Osteocyte (in vitro differentiated cells): Measurements from ENCODE around the gene PKNOX2. TPM values are rescaled to one million over a fixed set of nuclear protein-coding genes. Genes with fewer than 3 reads are reported as not detected.

Experiments used
- DNase-seq: peaks from one replicate; pipeline ENCODE4 v3.0.0; 2021; ENCODE audit warnings: mixed read lengths; ENCODE audit not compliant: unreplicated experiment; ENCODE audit errors: extremely low spot score
- H3K27ac Mint-ChIP-seq: one replicate; pipeline ENCODE4 v1.8.0; 2021; ENCODE audit warnings: mild to moderate bottlenecking, mixed read lengths; ENCODE audit not compliant: unreplicated experiment
- H3K27me3 Mint-ChIP-seq: one replicate; pipeline ENCODE4 v1.8.0; 2021; ENCODE audit warnings: mixed read lengths; ENCODE audit not compliant: unreplicated experiment
- H3K36me3 Mint-ChIP-seq: one replicate; pipeline ENCODE4 v1.8.0; 2021; ENCODE audit warnings: mixed read lengths; ENCODE audit not compliant: unreplicated experiment
- H3K4me1 Mint-ChIP-seq: one replicate; pipeline ENCODE4 v1.8.0; 2021; ENCODE audit warnings: mixed read lengths; ENCODE audit not compliant: unreplicated experiment
- H3K4me3 Mint-ChIP-seq: one replicate; pipeline ENCODE4 v1.8.0; 2021; ENCODE audit warnings: mild to moderate bottlenecking, moderate library complexity, mixed read lengths; ENCODE audit not compliant: unreplicated experiment
- H3K9me3 Mint-ChIP-seq: one replicate; pipeline ENCODE4 v1.8.0; 2021; ENCODE audit warnings: mixed read lengths; ENCODE audit not compliant: unreplicated experiment
- total RNA-seq: library from RNA; stranded (reverse); gene quantifications from 2 replicates; pipeline ENCODE4 v1.2.1, GENCODE V29; 2021
- TF ChIP-seq, protein P1 (sequence below): fragments of 200-600 bp; sonication (generic); IDR thresholded peaks from 2 replicates; pipeline ENCODE4 v1.5.0; 2021; ENCODE audit warnings: antibody characterized with exemption, mild to moderate bottlenecking, moderate library complexity

PKNOX2 gene
- total RNA-seq, 1 donor from 2014 or later: 89.3 TPM

DNA sequence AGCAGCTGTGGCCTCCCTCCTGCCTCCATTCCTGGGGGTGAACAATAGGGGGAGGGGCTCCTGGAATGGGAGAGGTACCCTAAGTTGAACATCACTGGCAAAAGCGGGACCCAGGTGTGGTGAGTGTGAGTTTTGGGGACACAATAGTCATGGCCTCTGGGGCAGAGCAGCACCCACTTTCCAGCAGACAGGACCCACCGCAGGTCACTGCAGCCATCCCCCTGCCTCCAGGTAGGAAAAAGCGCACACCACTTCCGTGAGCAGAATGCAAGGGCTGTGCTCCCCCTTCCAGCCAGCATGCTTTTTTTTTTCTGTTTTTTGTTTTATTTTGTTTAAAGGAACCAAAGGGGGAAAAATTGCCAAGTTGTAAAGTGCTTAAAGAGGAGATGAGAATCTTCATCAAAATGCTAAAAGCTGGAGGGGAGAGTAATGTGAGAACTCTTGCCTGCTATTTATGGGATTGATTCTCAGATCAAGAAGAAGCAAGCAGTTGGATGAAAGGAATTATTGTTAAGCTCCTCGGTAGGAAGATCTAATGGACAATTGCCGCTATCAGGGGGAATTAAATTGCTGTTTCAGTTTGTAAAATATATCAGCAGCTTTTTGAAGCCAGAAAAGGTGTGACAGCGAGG is 178.7 kb downstream of the PKNOX2 start:
- H3K9me3 Mint-ChIP-seq: no peaks in the 10 kb centered on the region

DNA sequence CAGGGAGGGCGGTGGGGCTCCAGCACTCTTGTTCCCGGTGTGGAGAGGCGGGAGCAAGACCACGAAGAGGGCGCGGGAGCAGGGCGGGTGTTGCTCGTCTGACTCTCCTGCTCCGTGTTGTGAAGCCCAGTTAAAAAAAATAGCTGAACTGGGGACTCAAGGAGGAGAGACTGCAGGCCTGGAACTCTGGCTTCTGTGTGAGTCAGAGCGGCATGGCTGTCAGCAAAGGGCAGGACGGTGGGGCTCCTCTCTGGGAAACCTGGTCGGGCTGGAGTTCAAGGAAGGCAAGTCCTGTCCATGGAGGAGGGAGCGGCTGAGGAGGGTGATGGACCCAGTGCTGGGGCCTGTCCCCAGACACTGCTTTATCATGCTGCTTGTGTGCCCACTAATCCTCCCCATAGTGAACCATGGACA is 179.2 kb downstream of the PKNOX2 start:
- peak overlapping the region; percentile 97 for H3K27ac Mint-ChIP-seq
- no peaks in the 10 kb centered on the region for H3K9me3 Mint-ChIP-seq
- TF ChIP-seq, protein P1, sequence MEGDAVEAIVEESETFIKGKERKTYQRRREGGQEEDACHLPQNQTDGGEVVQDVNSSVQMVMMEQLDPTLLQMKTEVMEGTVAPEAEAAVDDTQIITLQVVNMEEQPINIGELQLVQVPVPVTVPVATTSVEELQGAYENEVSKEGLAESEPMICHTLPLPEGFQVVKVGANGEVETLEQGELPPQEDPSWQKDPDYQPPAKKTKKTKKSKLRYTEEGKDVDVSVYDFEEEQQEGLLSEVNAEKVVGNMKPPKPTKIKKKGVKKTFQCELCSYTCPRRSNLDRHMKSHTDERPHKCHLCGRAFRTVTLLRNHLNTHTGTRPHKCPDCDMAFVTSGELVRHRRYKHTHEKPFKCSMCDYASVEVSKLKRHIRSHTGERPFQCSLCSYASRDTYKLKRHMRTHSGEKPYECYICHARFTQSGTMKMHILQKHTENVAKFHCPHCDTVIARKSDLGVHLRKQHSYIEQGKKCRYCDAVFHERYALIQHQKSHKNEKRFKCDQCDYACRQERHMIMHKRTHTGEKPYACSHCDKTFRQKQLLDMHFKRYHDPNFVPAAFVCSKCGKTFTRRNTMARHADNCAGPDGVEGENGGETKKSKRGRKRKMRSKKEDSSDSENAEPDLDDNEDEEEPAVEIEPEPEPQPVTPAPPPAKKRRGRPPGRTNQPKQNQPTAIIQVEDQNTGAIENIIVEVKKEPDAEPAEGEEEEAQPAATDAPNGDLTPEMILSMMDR: no peak
- H3K27me3 Mint-ChIP-seq: no peaks in the 10 kb centered on the region
- H3K4me3 Mint-ChIP-seq: peak overlapping the region; percentile 12
- H3K4me1 Mint-ChIP-seq: peaks cover 82% of the 10 kb centered on the region
- peaks cover 11% of the 10 kb centered on the region for H3K36me3 Mint-ChIP-seq
- no peak for DNase-seq

More for the DNA sequence above, 178.7 kb downstream of the PKNOX2 start:
- H3K4me1 Mint-ChIP-seq: peaks cover 82% of the 10 kb centered on the region
- no peaks in the 10 kb centered on the region for H3K27me3 Mint-ChIP-seq
- peaks cover 16% of the 10 kb centered on the region for H3K36me3 Mint-ChIP-seq
- H3K27ac Mint-ChIP-seq: peak overlapping the region; percentile 97
- peak overlapping the region; percentile 7 for H3K4me3 Mint-ChIP-seq
- no peak for DNase-seq
- TF ChIP-seq, protein P1: no peak

DNA sequence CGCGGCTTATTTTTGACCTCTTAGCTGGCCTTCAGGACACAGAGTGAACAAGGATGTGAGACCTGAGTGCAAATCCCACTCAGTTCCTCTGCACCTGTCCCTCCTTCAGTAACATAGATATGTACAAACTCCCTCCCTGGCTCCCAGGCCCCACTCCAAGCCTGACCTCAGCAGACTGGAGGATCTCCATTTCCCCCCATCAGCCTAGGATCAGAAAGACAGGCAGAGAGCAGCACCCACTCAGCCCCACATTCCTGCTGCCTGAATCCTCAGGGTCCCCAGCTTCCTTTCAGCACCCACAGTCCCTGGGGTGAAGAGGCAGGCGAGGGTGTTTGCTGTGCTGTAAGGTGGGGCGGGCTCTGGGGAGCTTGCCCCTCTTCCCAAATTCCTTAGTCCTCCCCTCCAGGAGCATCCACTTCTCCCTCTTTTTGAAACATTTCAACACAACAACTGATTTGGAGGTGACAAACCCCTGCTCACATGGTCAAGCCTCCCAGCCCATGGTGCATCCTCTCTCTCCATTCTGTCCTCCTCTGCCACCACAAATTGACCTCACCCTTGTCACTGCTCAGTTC is 180.4 kb downstream of the PKNOX2 start:
- peaks cover 8% of the 10 kb centered on the region for H3K36me3 Mint-ChIP-seq
- H3K27me3 Mint-ChIP-seq: no peaks in the 10 kb centered on the region
- peak overlapping the region; percentile 97 for H3K27ac Mint-ChIP-seq
- peaks cover 85% of the 10 kb centered on the region for H3K4me1 Mint-ChIP-seq
- TF ChIP-seq, protein P1: no peak
- no peak for DNase-seq
- no peaks in the 10 kb centered on the region for H3K9me3 Mint-ChIP-seq
- no peak overlapping the region for H3K4me3 Mint-ChIP-seq

DNA sequence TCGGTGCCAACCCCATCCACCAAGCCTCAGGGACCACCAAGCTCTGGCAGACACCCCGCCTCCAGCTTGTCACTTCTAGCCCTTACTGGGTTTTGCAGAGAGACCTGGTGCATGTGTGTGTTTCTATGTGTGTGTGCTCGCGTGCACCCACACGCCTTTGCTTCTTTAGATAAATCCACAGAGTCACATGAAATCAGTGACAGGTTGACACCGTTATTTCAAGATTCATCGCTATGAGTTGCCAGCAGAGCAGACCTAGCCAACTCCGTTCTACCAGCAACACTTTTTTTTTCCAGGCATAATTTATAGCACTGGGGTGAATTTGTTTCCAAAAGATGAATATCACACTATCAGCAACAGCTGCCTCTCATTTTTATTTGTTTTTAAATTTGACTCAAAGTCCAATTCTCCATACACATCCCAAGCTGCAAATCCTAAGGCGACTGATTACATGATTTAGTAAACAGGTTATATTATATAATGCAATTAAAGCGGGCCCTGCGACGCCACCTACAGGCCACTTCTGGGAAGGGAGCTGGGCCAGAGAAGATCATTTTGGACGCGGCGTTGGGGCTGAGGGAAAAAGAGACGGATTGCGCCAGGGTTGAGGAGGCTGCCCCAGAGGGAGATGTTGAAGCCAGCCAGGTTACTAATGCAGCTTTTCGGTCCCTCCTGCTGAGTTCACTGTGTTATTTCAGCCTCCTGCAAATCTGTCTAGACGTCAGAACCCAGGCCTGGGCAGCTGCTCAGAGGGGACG is 181.0 kb downstream of the PKNOX2 start:
- Mint-ChIP-seq H3K36me3 (peaks cover 7% of the 10 kb centered on the region), H3K9me3 (no peaks in the 10 kb centered on the region), H3K4me3 (no peak overlapping the region), H3K27me3 (no peaks in the 10 kb centered on the region), H3K27ac (peak overlapping the region; percentile 97), H3K4me1 (peaks cover 87% of the 10 kb centered on the region)
- peak; percentile 95 for DNase-seq
- TF ChIP-seq, protein P1: peak; percentile 95

DNA sequence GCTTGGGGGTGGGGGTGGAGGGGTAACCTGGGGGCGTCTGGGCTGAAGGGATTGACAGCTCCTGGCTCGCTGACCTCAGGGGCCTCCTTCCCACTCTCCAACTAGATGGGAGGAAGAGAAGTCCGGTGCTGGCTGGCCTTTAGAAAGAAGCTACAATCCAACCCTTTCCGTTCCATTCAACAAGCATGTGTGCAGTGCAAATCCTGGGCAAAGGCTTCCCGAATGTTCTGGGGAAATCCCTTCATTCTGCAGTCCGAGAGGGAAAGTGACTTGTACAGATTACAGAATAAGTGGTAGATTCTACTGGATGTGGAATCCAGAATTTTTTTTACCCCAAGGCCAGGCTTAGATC is 181.6 kb downstream of the PKNOX2 start:
- Mint-ChIP-seq H3K9me3 (no peaks in the 10 kb centered on the region), H3K27ac (peak overlapping the region; percentile 97), H3K36me3 (peaks cover 6% of the 10 kb centered on the region), H3K4me1 (peaks cover 87% of the 10 kb centered on the region), H3K4me3 (peak overlapping the region; percentile 22), H3K27me3 (no peaks in the 10 kb centered on the region)
- DNase-seq: no peak
- TF ChIP-seq, protein P1: no peak
